ENCODE measurements around the gene SRP9.

GRCh38 chr1:225823811-225824261, 46.2 kb downstream of the SRP9 start:
- no peak for TF ChIP-seq CTCF (IDR thresholded peaks at IDR 0.05)
- TF ChIP-seq POLR2A (IDR thresholded peaks at IDR 0.05; ENCODE audit: low read depth) = no peak
- TF ChIP-seq POLR2AphosphoS5 (IDR thresholded peaks at IDR 0.05) = no peak
- TF ChIP-seq EP300 (IDR thresholded peaks at IDR 0.05) = no peak
